ENCODE results near the gene ANXA4.

- TF ChIP-seq EZH2 (IDR thresholded peaks at IDR 0.05) (no peak), POLR2AphosphoS5 (IDR thresholded peaks at IDR 0.05; ENCODE audit: borderline replicate concordance, low read depth, low read length) (no peak)
Observed at GRCh38 chr2:69833752-69834151, 91.8 kb downstream of the ANXA4 start.

Measured in SK-N-MC (cell line).